HG03571 (cell line): ENCODE data around the gene FAM181A.

Experiments used
- ATAC-seq: cut with Tn5 transposase; IDR thresholded peaks from one replicate; pipeline ENCODE4 v1.9.1; 2021; ENCODE audit not compliant: unreplicated experiment

The FAM181A gene

GRCh38 chr14:93947282-93947681, 20.1 kb downstream of the FAM181A start:
- ATAC-seq: no peak

- ATAC-seq: no peak
These were observed 22.4 kb downstream of the FAM181A start for GRCh38 chr14:93949511-93950075.

GRCh38 chr14:93950948-93951634, 23.9 kb downstream of the FAM181A start:
- no peak for ATAC-seq

- ATAC-seq: no peak
These were observed 24.7 kb downstream of the FAM181A start for GRCh38 chr14:93951635-93952540.

GRCh38 chr14:93952829-93953228, 25.7 kb downstream of the FAM181A start:
- ATAC-seq: no peak

GRCh38 chr14:93953263-93953662, 26.1 kb downstream of the FAM181A start:
- ATAC-seq: no peak

- ATAC-seq: no peak
These were observed 26.8 kb downstream of the FAM181A start for GRCh38 chr14:93953739-93954515.

- ATAC-seq: no peak
These were observed 27.3 kb downstream of the FAM181A start for GRCh38 chr14:93954516-93954830.

GRCh38 chr14:93954900-93955849, 28.0 kb downstream of the FAM181A start:
- ATAC-seq: peak; percentile 38

GRCh38 chr14:93955850-93956481, 28.8 kb downstream of the FAM181A start:
- ATAC-seq: no peak

GRCh38 chr14:93956514-93957332, 29.6 kb downstream of the FAM181A start:
- no peak for ATAC-seq

- no peak for ATAC-seq
These were observed 30.2 kb downstream of the FAM181A start for GRCh38 chr14:93957333-93957710.

GRCh38 chr14:93957751-93958566, 30.8 kb downstream of the FAM181A start:
- no peak for ATAC-seq

- no peak for ATAC-seq
These were observed 31.6 kb downstream of the FAM181A start for GRCh38 chr14:93958567-93959238.

- ATAC-seq: peak; percentile 63
These were observed 32.3 kb downstream of the FAM181A start for GRCh38 chr14:93959239-93960107.

GRCh38 chr14:93960108-93960475, 32.9 kb downstream of the FAM181A start:
- no peak for ATAC-seq
